ENCODE results near the gene HDAC9.

HDAC9 gene

GRCh38 chr7:18753972-18754610 is 258.5 kb downstream of the HDAC9 start:
- DNase-seq, result no peak

DNA sequence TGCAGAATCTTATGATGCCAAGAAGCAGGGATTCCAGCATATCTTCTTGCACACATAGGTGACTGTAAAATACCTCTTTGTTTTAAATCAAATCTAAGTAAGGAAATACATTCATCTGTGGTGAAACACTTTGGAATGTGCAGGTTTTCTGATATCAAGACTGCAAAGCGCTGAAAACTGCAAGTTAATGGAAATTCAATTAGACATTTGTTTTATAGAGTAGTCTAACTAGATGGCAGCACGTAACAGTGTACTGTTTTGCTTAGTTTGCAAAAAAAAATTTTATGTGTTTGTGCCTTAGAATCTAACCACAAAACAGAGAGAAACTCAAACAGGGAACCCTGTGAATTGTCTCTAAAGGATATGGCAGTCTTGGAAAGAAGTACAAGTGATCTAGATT is 259.2 kb downstream of the HDAC9 start:
- DNase-seq, result no peak

DNA sequence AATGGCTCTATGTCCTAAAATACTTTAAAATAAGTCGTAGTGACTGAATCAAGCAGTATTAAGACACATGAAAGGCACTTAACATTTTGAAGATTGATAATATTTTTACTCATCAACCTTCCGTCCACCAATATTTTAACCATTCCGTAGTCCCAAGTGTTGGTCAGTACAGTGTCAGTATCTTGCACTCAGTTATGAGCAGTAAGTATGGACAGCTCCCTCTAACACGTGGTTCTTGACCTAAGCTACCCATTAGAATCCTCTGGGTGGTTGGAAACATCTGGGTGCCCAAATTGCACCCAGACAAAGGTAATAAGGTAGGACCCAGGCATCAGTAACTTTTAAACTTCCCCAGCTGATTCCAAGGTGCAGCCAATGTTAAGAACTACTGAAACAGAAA is 260.2 kb downstream of the HDAC9 start:
- DNase-seq, result no peak

GRCh38 chr7:18756378-18757050 is 261.0 kb downstream of the HDAC9 start:
- no peak for DNase-seq

- no peak for DNase-seq
Observed at GRCh38 chr7:18760046-18760445, 264.5 kb downstream of the HDAC9 start.

DNA sequence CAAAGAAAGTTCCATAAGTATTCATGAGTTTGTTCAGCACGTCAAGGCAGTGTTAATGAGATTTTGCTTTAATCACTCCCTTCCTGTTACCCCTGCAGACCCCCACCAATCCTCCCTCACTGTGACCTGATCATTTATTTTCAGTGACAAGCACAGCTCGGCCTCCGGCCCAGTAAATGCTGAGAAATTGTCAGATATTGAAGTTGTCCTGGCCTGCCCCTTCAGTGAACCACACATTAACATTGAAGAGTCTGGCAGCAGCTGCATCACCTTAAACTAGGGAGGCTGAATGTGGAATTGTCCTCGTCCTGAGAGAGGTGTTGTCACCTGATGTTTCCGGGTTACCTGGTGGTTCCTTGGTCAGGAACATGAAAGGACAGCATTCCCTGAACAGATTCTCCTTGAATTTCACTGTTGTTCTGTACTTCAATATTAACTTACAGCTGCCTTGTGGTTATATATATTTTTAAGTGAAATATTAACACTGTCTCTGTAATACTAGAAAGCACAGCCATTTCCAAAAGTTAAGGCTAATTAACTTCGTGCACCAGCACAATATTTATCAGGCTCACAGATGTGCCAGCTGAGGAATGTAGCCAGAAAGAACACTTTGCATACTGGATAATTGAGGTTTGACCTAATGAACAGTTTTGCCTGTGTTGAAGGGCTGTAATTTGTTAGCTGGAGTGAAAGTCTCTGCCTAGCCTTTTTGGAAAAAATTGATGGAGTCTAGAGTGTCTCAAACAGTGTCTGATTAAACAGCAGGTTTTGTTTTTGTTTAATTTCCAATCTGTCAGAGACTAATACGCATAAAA is 265.3 kb downstream of the HDAC9 start:
- DNase-seq, result no peak

DNA sequence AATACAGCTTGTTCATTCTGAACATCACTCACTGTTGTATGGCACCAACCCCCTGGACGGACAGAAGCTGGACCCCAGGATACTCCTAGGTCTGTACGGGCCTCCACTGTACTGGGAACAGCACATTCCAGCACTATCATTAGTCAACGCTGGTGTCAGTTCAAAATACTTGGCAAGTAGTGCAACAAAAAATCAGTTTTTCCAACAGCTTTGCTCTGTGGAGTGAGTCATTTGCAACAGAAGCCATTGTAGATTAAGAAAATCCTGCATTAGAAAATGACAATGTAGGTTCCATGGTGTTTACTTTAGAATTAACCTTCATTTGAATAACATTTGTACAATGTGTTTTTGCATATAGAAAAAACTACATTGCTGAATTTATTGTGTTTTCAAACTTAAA is 266.6 kb downstream of the HDAC9 start:
- DNase-seq, result no peak

DNA sequence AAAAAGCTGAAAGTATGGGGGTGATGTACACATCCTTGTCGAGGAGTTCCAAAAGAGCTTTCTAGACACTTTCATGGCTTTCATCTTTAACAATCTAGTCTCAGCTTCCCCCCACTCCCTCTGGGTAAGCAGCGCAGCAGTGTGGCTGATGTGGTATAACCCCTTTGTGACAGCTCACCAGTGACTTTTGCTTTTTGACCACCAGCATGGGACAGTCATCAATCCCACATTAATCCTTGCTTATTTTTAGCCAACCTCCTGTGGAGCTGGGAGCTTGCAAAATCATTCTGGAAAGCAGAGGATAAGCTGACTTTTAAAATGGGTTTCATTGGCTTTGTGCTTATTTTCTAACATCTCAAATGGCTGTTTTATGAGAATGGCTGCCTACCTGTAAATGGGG is 272.7 kb downstream of the HDAC9 start:
- DNase-seq, result no peak

DNA sequence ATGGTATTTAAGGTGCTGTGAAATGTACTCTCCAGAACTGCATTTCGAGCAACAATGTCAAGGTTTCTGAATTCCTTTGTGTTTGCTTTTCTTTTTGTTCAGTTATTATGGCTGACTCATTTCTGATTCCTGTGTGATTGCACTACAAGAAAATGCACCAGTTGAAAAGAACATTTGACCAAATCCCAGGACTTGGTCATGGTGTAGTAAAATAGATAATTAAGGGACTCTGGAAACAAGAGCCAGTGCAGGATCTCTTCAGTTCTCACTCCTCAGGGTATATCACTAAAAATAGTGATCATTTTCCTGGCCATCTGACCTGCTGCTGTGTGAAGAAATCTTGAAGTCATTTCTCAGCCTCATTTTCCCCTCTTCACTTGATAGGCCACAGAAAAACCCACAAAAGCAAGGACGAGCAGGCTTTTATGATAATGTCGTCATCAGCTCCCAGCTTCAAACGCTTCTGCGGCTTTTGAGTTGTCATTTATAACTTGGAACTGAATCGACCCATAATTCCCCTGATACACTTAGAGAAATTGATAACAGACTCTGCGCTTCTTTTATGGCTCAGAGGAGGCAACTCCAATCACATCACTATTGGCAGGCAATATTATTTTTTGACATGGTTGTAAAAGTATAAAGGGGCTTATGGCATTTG is 274.7 kb downstream of the HDAC9 start:
- no peak for DNase-seq

DNA sequence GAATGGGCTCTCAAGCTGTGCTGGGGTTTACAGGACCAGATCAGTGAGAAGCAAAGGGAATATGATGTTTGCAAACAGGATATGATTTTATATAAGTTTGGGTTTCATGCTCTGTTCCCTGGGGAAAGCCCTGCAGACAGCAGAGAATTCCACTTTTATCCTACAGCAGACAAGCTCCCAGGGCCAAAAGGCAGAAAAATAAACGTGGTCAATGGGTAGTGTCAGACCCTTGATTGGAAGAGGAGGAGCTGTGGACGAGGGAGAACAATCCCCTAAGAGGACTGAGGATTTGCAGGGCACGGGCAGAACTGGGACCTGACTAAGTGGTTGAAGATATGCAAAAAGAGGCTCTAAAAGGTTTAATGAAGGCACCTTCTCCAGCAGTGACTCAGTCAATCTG is 275.3 kb downstream of the HDAC9 start:
- DNase-seq, result no peak

DNA sequence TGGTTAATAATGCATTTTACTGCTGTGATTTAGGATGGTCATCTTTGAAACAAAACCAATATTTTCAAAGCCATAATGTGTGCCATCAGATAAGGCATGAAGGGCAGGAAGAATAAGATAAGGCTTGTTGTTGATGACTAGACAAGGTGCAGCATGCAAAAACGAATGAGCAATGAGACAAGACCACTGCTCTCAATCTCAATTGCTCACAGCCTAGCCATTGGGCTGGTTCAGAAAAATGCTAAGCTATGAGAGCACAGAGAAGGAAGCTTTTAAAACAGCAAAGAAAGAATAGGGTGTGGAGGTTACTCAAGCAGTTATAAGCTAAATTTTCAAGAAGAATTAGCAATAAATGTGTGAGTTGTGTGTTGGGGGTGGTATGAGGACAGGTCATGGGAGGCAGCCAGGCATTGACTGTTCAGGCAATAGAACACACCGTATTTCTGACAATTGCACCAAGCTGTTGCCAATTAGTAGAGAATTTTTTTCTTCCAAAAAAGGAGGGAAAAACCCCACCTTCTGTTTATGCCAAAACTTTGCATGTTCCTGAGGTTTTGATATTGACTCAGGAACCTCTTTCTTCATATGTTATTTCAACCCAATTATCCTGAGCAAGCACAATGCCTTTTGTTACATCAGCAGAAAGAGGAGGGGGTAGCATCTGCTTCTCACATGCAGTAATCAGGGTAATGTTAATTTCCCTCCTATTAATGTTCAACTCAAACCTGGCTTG is 276.5 kb downstream of the HDAC9 start:
- no peak for DNase-seq

DNA sequence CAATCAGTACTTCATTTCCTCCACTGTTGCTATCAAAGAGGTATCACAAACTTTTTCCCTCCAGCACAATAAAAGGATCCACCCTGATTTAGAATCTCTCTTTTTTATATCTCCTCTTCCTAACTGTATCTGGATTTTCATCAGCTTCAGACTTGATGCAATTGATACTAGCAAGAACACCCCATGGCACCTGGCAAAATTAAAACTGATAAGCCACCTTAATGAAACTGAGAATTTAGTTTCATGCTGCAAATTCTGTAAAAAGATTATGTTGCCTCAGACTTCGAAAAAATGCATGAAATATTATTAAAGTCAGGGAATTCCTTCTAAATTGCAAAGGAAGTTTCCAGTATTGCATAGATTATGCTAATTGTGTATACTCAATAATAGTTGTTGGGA is 277.0 kb downstream of the HDAC9 start:
- DNase-seq, result no peak

GRCh38 chr7:18777314-18777713 is 281.8 kb downstream of the HDAC9 start:
- no peak for DNase-seq

DNA sequence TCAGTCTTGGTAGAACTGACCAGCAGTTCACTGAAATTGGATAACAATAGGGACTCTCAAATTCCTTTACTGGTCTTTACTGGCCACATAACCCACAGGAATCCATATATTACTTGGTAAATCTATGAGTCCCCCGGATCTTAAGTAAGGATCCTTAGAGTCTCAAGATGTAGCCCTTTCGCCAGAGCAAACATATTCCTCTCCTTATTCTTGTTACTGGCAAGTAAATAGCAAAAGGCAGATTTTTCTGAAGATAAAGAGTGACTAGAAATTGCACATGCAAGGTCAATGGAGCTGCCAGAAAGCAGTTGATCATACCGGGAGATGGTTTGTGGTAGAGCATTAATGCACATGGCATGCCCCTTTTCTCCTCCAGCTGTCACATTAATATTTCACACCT is 283.0 kb downstream of the HDAC9 start:
- DNase-seq, result no peak

GRCh38 chr7:18780266-18780665 is 284.7 kb downstream of the HDAC9 start:
- DNase-seq, result no peak

DNA sequence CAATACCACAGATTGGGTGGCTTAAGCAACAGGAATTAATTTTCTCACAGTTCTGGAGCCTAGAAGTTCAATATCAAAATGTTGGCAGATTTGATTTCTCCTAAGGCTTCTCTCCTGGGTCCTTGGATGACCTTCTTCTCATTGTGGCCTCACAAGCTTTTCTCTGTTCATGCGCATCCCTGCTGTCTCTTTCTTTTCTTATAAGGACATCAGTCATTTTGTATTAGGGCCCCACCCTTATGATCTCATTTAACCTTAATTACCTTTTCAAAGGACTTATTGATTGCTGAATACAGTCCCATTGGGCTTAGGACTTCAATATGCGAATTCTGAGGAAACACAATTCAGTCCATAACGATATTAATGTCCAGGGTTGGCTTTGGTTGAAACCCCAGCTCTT is 285.4 kb downstream of the HDAC9 start:
- DNase-seq, result no peak

DNA sequence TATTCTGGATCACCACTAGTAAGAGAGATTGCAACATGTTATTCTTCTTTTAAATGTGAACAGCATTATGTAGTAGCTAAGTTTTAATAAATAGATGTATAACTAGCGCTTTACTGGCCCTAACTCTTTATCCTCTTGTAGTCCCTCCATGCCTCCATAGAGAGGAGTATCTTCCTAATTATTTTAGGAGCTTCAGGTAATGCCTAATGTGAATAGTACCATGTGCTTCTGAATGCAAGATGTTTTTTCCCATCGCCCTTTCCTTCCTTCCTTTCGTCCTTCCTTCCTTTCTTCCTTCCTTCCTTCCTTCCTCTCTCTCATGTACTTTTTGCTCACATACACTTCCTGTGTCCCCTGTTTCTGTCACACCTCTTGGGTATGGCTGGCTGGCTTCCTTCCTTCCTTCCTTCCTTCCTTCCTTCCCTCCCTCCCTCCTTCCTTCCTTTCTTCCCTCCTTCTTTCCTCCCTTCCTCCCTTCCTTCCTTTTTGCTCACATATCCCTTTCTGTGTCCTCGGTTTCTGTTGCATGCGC is 290.7 kb downstream of the HDAC9 start:
- no peak for DNase-seq

GRCh38 chr7:18786796-18787195 is 291.2 kb downstream of the HDAC9 start:
- DNase-seq, result no peak

- no peak for DNase-seq
Observed at GRCh38 chr7:18788026-18788425, 292.5 kb downstream of the HDAC9 start.

DNA sequence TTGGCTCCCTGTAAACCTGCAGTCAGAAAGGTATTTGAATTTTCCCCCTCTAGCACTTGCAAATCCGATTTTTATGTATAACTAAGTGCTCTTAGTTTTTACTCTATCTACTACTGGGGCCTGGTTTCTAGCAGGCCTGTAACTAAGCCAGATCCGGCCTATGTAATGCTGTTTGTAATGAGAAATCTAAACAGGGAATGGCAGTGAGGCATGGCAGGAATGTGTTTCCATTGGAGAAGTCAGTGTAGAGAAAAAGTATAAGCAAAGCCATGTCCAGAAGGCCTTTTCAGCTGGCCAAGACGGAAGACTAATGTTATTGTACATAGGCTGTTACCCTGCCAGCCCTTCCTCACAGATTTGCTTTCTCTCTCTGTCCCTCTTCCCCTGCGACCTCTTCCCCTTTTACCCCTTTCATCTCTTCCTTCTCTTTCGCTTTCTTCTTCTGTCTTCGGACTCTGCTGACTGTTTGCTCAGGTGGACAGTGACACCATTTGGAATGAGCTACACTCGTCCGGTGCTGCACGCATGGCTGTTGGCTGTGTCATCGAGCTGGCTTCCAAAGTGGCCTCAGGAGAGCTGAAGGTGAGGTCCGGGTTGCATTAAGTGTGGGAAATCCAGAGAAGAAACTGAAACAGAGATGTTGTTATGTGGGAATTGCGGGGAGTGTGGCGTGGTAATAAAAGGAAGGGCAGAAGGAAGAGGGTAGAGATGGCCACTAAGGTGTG is 297.5 kb downstream of the HDAC9 start:
- no peak for DNase-seq

DNA sequence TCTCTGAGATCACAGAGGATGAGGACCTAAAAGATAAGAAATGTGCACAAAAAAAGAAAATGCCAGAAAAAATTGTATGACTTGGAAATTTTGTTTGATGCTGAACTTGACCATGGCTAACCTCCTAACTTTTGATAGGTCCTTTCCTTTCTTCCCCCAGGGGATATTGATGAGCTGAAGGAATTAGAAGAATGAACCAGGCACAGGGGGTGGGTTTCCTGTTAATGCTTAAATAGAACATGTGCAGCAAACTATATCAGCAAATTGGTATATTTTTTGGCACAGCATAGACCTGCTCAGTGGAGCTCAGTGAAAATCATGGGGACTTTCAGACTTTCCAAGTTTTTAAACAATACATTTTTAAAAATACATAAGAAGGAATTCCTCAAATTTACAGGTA is 300.7 kb downstream of the HDAC9 start:
- no peak for DNase-seq

Data from activated T-cell treated with anti-CD3 and anti-CD28 coated beads, Interleukin-2, amount 50 U/mL, for 48 hours (primary cell).